HG03558 (cell line): ENCODE data around the gene PCDHB3.
"Not testable (repeated sequence)": the region's sequence is repeated elsewhere in the genome, so short reads cannot be mapped to it uniquely, and the experiment has no call there.

Experiments
- ATAC-seq: cut with Tn5 transposase; IDR thresholded peaks from one replicate; pipeline ENCODE4 v1.9.1; 2021; ENCODE audit warnings: moderate number of reproducible peaks; ENCODE audit not compliant: unreplicated experiment; ENCODE audit errors: extremely low read depth

PCDHB3 gene

GRCh38 chr5:141135030-141135717 is 34.9 kb downstream of the PCDHB3 start, which contains the start of gene PCDHB5:
Gene PCDHB5 (plus strand): TSS chr5:141135206. CDS start chr5:141135435, 229 bp downstream.
- ATAC-seq, result no peak

GRCh38 chr5:141135718-141136266 is 35.5 kb downstream of the PCDHB3 start:
- ATAC-seq, result no peak

- ATAC-seq, result not testable (repeated sequence)
These were observed 37.1 kb downstream of the PCDHB3 start for GRCh38 chr5:141137346-141137745.

GRCh38 chr5:141149812-141150211 is 49.5 kb downstream of the PCDHB3 start, which contains the start of gene PCDHB6:
Gene PCDHB6 (plus strand): TSS chr5:141150057. CDS start chr5:141150258, 201 bp downstream.
- ATAC-seq, result no peak

GRCh38 chr5:141150224-141150992 is 50.1 kb downstream of the PCDHB3 start:
- ATAC-seq, result no peak

- ATAC-seq, result no peak
These were observed 50.7 kb downstream of the PCDHB3 start for GRCh38 chr5:141150993-141151325.

GRCh38 chr5:141151632-141152031 is 51.4 kb downstream of the PCDHB3 start:
- ATAC-seq, result not testable (repeated sequence)

GRCh38 chr5:141152096-141152495 is 51.8 kb downstream of the PCDHB3 start:
- ATAC-seq, result not testable (repeated sequence)
